ENCODE data around the gene NLRC4.

GRCh38 chr2:32271063-32271462 is 6.4 kb upstream of the NLRC4 start:
- no peak for TF ChIP-seq POLR2AphosphoS5 (IDR thresholded peaks at IDR 0.05; ENCODE audit: low read depth, low read length)
- no peak for TF ChIP-seq POLR2A (IDR thresholded peaks at IDR 0.05; ENCODE audit: low read depth, low read length)
- TF ChIP-seq TAF1 (IDR thresholded peaks at IDR 0.05; ENCODE audit: borderline replicate concordance, low read depth, low read length), result no peak

Measured in GM12892 (cell line).